GM12865 (cell line): ENCODE data around the gene RUBCN.
"Not testable (repeated sequence)": the region's sequence is repeated elsewhere in the genome, so short reads cannot be mapped to it uniquely, and the experiment has no call there.

Experiments
- DNase-seq: peaks from one replicate; pipeline ENCODE4 v3.0.0; 2010; ENCODE audit warnings: low read depth
- H3K4me3 ChIP-seq: 2 replicates; pipeline ENCODE4 v1.5.1; 2011; ENCODE audit warnings: mild to moderate bottlenecking, low read depth, low read length, control low read depth
- CTCF ChIP-seq: IDR thresholded peaks from 2 replicates; pipeline ENCODE4 v1.5.1; 2011; ENCODE audit warnings: low read length, control low read depth, low read depth, inconsistent platforms; ENCODE audit not compliant: insufficient read depth; ENCODE audit errors: missing control alignments

Gene RUBCN

DNA sequence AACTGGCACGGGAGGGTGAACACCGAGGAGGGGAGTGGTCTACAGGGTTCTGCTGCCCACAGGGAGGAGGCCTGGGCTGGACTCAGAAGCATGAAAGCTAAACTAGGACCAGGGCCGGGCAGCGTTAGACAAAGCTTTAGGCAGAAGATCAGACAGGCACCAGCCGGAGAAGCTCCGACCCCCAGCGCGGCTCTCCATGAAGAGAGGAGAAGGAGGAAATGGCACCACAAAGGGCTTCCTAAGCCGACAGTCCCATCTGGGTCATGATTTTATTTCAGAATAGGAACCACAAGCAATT, 61.2 kb downstream of the RUBCN start:
- no peak overlapping the region for H3K4me3 ChIP-seq
- DNase-seq: no peak
- no peak for TF ChIP-seq CTCF

GRCh38 chr3:197674741-197675562, 61.8 kb downstream of the RUBCN start:
- no peak overlapping the region for H3K4me3 ChIP-seq
- TF ChIP-seq CTCF: no peak

DNA sequence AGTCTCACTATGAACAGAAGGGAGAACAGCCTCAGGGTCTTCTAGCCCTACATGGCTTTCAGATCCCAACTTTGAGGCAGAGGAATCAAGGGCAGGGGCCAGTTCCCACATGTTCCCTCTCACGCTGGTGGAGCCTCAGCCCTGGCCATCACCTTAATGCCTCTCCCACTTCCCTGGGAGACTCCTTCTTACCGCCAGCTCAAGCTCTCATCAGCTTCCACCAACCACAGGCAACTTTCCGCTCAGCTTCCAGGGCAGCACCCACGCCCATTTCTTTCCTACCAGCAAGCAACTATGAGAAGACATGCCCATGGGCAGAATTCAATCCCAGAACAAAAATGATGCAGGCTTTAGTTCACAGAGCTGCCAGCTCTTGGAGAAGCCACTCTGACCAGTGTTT, 63.5 kb downstream of the RUBCN start:
- no peak overlapping the region for H3K4me3 ChIP-seq
- DNase-seq: no peak
- no peak for TF ChIP-seq CTCF

More at GRCh38 chr3:197674741-197675562, 61.8 kb downstream of the RUBCN start:
- DNase-seq: no peak

- TF ChIP-seq CTCF: no peak
- DNase-seq: no peak
- no peak overlapping the region for H3K4me3 ChIP-seq
Observed at GRCh38 chr3:197670361-197670760, 66.3 kb downstream of the RUBCN start.

DNA sequence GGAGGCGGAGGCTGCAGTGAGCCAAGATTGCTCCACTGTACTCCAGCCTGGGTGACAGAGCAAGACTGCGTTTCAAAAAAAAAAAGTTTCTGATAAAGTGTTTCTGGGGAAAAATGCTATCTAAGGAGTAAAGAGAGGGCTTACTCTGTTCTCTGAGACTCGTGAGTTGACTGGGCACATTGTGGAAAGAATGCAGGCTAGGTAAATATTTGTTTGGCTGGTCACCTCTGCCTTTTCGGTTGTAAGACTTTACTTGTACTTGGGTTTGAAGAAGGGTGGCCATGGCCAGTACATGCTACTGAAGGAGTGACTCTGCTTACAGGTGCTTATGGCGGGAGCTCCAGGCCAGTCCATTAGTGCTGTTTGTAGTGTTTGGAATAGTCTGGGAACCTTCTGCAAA, 68.7 kb downstream of the RUBCN start:
- no peak overlapping the region for H3K4me3 ChIP-seq
- TF ChIP-seq CTCF: no peak
- no peak for DNase-seq

GRCh38 chr3:197667293-197667692, 69.4 kb downstream of the RUBCN start:
- not testable (repeated sequence) for H3K4me3 ChIP-seq, DNase-seq

- H3K4me3 ChIP-seq, DNase-seq: not testable (repeated sequence)
Observed at GRCh38 chr3:197666221-197666842, 70.4 kb downstream of the RUBCN start.

GRCh38 chr3:197665549-197665948, 71.2 kb downstream of the RUBCN start:
- not testable (repeated sequence) for DNase-seq, H3K4me3 ChIP-seq

- DNase-seq: not testable (repeated sequence)
- H3K4me3 ChIP-seq: peak overlapping the region; percentile 45
Observed at GRCh38 chr3:197665142-197665491, 71.6 kb downstream of the RUBCN start.

GRCh38 chr3:197664414-197665141, 72.1 kb downstream of the RUBCN start:
- peak overlapping the region; percentile 45 for H3K4me3 ChIP-seq
- DNase-seq: peak; percentile 32

DNA sequence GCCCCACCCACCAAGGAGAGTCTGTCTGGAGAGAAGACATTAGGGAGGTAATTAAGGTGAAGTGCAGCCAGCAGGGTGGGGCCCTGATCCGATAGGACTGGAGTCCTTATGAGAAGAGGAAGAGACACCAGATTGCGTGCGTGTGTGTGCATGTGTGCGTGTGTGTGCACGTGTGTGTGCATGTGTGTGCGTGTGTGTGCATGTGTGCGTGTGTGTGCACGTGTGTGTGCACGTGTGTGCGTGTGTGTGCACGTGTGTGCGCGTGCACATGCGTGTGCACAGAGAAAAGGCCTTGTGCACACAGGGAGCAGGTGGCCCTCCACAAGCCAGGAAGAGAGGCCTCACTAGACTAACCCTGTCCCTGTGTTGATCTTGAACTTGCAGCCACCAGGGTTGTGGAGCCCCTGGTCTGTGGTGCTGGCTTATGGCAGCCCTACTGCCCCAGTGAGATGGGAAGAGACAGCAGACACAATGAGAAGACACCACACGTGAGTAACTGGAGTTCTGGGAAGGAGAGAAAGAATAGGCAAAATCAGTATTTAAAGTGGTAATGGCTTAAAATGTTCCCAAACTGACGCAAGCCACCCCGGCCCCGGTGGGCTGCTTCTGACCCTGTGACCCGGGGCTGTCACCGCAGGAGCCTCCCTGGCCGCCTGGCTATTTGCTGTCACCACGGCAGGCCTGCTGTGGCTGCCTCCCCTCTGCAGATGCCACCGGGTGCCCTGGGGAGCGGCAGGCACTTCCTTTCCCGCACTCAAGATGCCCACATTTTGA, 73.2 kb downstream of the RUBCN start:
- not testable (repeated sequence) for H3K4me3 ChIP-seq, DNase-seq

- DNase-seq, H3K4me3 ChIP-seq: not testable (repeated sequence)
Observed at GRCh38 chr3:197662352-197662751, 74.4 kb downstream of the RUBCN start.
